AG09319 (cell line): Measurements from ENCODE around the gene HEXIM1.

Experiments
- DNase-seq: peaks from one replicate; pipeline ENCODE4 v3.0.0-alpha.2; 2010; ENCODE audit warnings: low read depth; ENCODE audit errors: extremely low read depth
- TF ChIP-seq, protein P1 (sequence below): IDR thresholded peaks from 2 replicates; pipeline ENCODE4 v1.5.1; 2011; ENCODE audit warnings: low read depth, mild to moderate bottlenecking, inconsistent platforms, low read length, moderate library complexity

Gene HEXIM1

DNA sequence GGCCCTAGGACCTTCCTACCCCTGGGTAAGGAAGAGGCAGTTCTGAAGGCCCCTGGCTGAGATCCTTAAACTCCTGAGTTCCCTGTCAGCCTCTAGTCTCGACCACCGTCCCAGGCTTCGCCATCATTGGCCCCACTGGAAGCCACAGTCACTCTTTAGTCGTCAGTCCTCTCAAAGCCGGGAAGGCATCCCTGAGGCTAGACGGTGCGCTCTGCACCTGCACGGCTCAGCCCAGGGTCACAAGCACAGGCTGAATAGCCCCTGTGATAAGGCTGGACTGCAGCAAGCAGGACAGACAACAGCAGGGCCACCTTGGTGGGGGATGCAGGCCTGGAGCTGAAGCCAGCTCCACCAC, 3.3 kb upstream of the HEXIM1 start:
- TF ChIP-seq, protein P1, sequence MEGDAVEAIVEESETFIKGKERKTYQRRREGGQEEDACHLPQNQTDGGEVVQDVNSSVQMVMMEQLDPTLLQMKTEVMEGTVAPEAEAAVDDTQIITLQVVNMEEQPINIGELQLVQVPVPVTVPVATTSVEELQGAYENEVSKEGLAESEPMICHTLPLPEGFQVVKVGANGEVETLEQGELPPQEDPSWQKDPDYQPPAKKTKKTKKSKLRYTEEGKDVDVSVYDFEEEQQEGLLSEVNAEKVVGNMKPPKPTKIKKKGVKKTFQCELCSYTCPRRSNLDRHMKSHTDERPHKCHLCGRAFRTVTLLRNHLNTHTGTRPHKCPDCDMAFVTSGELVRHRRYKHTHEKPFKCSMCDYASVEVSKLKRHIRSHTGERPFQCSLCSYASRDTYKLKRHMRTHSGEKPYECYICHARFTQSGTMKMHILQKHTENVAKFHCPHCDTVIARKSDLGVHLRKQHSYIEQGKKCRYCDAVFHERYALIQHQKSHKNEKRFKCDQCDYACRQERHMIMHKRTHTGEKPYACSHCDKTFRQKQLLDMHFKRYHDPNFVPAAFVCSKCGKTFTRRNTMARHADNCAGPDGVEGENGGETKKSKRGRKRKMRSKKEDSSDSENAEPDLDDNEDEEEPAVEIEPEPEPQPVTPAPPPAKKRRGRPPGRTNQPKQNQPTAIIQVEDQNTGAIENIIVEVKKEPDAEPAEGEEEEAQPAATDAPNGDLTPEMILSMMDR, result no peak
- no peak for DNase-seq

DNA sequence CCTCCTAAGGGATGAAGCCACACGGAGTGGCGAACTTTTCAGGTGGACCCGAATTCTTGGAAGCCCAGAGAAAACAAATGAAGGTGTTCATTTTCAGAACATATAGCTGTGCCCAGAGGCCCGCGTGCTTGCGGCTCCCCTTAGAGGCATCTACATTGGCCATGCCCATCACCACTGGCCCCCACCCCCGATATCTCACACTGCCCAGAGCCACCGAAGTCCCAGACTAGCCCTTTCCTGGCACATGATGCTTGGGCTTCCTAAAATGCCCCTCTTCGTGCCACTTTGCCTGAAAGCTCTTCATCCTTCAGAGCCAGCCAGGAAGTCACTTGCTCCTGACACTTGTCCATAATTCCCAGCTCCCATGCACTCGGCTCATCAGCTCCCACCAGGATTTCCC, 2.1 kb upstream of the HEXIM1 start:
- no peak for DNase-seq
- TF ChIP-seq, protein P1, result no peak

DNA sequence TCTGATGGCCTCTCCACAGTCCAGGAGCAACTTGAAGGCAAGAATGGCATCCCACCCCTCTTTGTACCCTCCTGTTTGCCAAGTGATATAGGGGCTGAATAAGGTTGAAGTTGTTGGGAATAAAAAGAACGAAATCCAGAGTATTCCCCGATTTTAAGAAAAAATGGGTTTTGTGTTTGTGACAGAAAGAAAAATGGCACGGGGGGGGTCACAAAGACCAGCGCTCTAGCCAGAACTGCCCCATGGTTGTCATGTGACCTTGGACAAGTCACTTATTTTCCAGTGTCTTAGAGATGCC, 1.7 kb upstream of the HEXIM1 start:
- TF ChIP-seq, protein P1, result no peak
- no peak for DNase-seq

DNA sequence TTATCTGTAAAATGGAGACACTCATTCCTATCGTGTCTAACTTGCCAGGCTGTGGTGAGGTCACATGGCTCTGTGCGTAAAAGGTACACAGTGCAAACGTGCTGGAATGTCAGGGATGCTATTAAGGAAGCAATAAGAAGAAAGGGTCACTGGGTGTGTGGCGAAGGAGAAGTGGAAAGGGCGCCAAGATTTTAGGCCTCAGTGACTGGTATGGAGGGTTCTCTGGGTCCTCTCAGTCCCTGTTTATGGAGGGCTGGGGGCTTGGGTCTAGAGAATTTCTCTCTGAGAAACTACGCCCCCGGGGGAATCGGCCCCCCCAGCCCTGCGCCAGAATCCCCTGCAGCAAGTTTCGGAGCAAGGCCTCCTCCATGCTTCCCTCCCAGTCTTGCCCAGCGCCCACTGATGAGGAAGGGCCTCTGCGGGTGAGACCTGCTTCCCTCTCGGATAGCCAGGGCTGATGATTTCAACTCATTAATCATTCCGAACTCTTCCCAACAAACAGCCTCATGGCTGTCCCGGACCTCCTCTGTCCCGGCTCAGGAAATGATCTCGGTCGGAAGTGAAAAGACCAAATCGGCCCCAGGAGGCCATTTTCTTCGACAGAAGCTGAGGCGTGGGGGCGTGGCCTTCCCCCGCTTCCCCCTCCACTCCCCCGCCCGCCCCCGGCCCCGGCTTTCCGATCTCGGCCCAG, 1.2 kb upstream of the HEXIM1 start:
- TF ChIP-seq, protein P1, result no peak
- DNase-seq, result no peak

DNA sequence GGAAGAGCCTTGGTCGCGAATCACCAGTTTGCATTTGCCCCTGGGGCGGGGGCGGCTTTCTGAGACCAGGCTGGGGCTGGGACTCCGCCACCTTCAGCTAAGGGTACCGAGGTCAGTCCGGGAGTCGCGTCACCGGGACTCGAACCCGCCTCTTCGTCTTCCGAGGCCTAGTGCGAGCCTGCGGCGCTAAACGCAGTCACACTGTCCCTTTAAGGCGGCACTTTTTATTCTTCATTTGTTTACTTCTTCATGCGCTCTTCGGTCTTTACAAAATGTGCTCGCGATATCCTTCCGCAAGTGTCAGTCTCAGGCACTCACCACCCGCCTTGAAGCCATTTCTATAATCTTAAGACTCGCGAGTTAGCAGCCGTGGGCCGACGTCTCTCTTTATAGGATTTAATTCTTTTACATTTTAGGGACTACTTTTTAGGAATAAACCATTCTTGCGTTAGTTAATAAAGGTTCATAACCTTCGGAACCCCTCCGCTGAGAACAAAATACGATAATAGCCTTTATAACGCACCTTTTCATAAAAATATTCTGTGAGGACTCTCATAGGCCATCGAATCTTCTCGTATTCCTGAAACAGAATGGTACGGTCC, 593 bp upstream of the HEXIM1 start:
- TF ChIP-seq, protein P1, result no peak
- peak; percentile 91 for DNase-seq

- TF ChIP-seq, protein P1, result peak; percentile 94
- no peak for DNase-seq
These were observed 878 bp downstream of the HEXIM1 start for GRCh38 chr17:45149037-45149668.
